Kidney capillary endothelial cell (primary cell): ENCODE results near the gene CACNG6.

ENCODE experiments used
- DNase-seq: peaks from one replicate; pipeline ENCODE4 v3.0.0-alpha.2; 2018; ENCODE audit warnings: low spot score

Gene CACNG6

GRCh38 chr19:53969366-53969765 is 22.1 kb upstream of the CACNG6 start:
- no peak for DNase-seq

- DNase-seq = no peak
These were observed 19.8 kb upstream of the CACNG6 start for GRCh38 chr19:53971673-53972072.

GRCh38 chr19:53977429-53977990 is 13.9 kb upstream of the CACNG6 start:
- peak; percentile 85 for DNase-seq

GRCh38 chr19:53977991-53978731 is 13.3 kb upstream of the CACNG6 start:
- peak; percentile 94 for DNase-seq

- DNase-seq = no peak
These were observed 12.2 kb upstream of the CACNG6 start for GRCh38 chr19:53978975-53979801.

- peak; percentile 57 for DNase-seq
These were observed 10.7 kb upstream of the CACNG6 start for GRCh38 chr19:53980539-53981375.

GRCh38 chr19:53981376-53981951 is 10.0 kb upstream of the CACNG6 start:
- DNase-seq = no peak

- peak; percentile 34 for DNase-seq
These were observed 9.4 kb upstream of the CACNG6 start for GRCh38 chr19:53982001-53982451.

- DNase-seq = peak; percentile 31
These were observed 8.8 kb upstream of the CACNG6 start for GRCh38 chr19:53982611-53983010.

- DNase-seq = no peak
These were observed 7.8 kb upstream of the CACNG6 start for GRCh38 chr19:53983457-53984289.

GRCh38 chr19:53985863-53986262 is 5.6 kb upstream of the CACNG6 start:
- DNase-seq = no peak

GRCh38 chr19:53988981-53989380 is 2.5 kb upstream of the CACNG6 start:
- no peak for DNase-seq

GRCh38 chr19:53989600-53990533 is 1.6 kb upstream of the CACNG6 start:
- no peak for DNase-seq

- no peak for DNase-seq
These were observed 774 bp downstream of the CACNG6 start for GRCh38 chr19:53992211-53992610.

- DNase-seq = no peak
These were observed 1.4 kb downstream of the CACNG6 start for GRCh38 chr19:53992815-53993214.

GRCh38 chr19:53993448-53993847 is 2.0 kb downstream of the CACNG6 start:
- no peak for DNase-seq

GRCh38 chr19:53994811-53995210 is 3.4 kb downstream of the CACNG6 start:
- no peak for DNase-seq

- no peak for DNase-seq
These were observed 6.8 kb downstream of the CACNG6 start for GRCh38 chr19:53998223-53998622.

GRCh38 chr19:53999694-54000093 is 8.3 kb downstream of the CACNG6 start:
- no peak for DNase-seq

- no peak for DNase-seq
These were observed 10.1 kb downstream of the CACNG6 start for GRCh38 chr19:54001496-54001895.
